GM19397 (cell line): ENCODE measurements around the gene ALKBH3.

Source experiments
- ATAC-seq: cut with Tn5 transposase; IDR thresholded peaks from one replicate; pipeline ENCODE4 v1.9.1; 2021; ENCODE audit warnings: mild to moderate bottlenecking, moderate library complexity; ENCODE audit not compliant: unreplicated experiment

ALKBH3 gene

GRCh38 chr11:43936076-43936475, 55.4 kb downstream of the ALKBH3 start:
- no peak for ATAC-seq

- ATAC-seq, result no peak
These were observed 57.1 kb downstream of the ALKBH3 start for GRCh38 chr11:43937434-43938411.

- no peak for ATAC-seq
These were observed 60.8 kb downstream of the ALKBH3 start for GRCh38 chr11:43941257-43941994.

- ATAC-seq, result no peak
These were observed 62.2 kb downstream of the ALKBH3 start for GRCh38 chr11:43942662-43943371.

GRCh38 chr11:43943372-43943930, 62.8 kb downstream of the ALKBH3 start:
- no peak for ATAC-seq

GRCh38 chr11:43943931-43944751, 63.5 kb downstream of the ALKBH3 start:
- no peak for ATAC-seq

- ATAC-seq, result no peak
These were observed 64.2 kb downstream of the ALKBH3 start for GRCh38 chr11:43944761-43945311.

GRCh38 chr11:43947003-43947500, 66.4 kb downstream of the ALKBH3 start:
- ATAC-seq, result no peak

GRCh38 chr11:43947815-43948214, 67.2 kb downstream of the ALKBH3 start:
- no peak for ATAC-seq

GRCh38 chr11:43948341-43949225, 68.0 kb downstream of the ALKBH3 start:
- ATAC-seq, result no peak

GRCh38 chr11:43950311-43950855, 69.8 kb downstream of the ALKBH3 start:
- ATAC-seq, result no peak

GRCh38 chr11:43951231-43951630, 70.6 kb downstream of the ALKBH3 start:
- no peak for ATAC-seq

GRCh38 chr11:43952020-43952400, 71.4 kb downstream of the ALKBH3 start:
- no peak for ATAC-seq

GRCh38 chr11:43952401-43953342, 72.0 kb downstream of the ALKBH3 start:
- ATAC-seq, result no peak

- ATAC-seq, result no peak
These were observed 72.9 kb downstream of the ALKBH3 start for GRCh38 chr11:43953521-43953920.

GRCh38 chr11:43954241-43954640, 73.6 kb downstream of the ALKBH3 start:
- no peak for ATAC-seq
